WTC11 (cell line): ENCODE measurements around the gene TAF3. TPM values are rescaled to one million over a fixed set of nuclear protein-coding genes. Genes with fewer than 3 reads are reported as not detected.

ENCODE experiments used
- ATAC-seq: fragments of 200-7000 bp; cut with Tn5 transposase; 2 replicates; pipeline ENCODE4 v1.10.0; 2021; ENCODE audit warnings: mild to moderate bottlenecking, moderate library complexity
- CTCF ChIA-PET: fragments of 300-600 bp; sonication (Branson Sonifier 250); formaldehyde crosslinking; loops from one replicate; lab custom pipeline; 2021; ENCODE audit warnings: antibody characterized with exemption; lab: Charles Lee
- POLR2A ChIA-PET: fragments of 350-600 bp; sonication (Branson Sonifier 250); formaldehyde crosslinking; loops from one replicate; lab custom pipeline; 2021; ENCODE audit warnings: antibody characterized with exemption; lab: Charles Lee
- DNase-seq: peaks from one replicate; pipeline ENCODE4 v3.0.0; 2021; ENCODE audit warnings: low spot score
- H3K27ac Mint-ChIP-seq: 2 replicates; pipeline ENCODE4 v1.8.0; 2021; ENCODE audit warnings: mixed read lengths
- H3K27me3 Mint-ChIP-seq: 2 replicates; pipeline ENCODE4 v1.8.0; 2021; ENCODE audit warnings: low read depth, mild to moderate bottlenecking, moderate library complexity, mixed read lengths
- H3K36me3 Mint-ChIP-seq: 2 replicates; pipeline ENCODE4 v1.8.0; 2021; ENCODE audit warnings: mixed read lengths
- H3K4me1 Mint-ChIP-seq: 2 replicates; pipeline ENCODE4 v1.8.0; 2022; ENCODE audit warnings: mixed read lengths
- H3K4me3 Mint-ChIP-seq: 2 replicates; pipeline ENCODE4 v1.8.0; 2021; ENCODE audit warnings: mild to moderate bottlenecking, moderate library complexity, mixed read lengths
- H3K9me3 Mint-ChIP-seq: 2 replicates; pipeline ENCODE4 v1.8.0; 2021; ENCODE audit warnings: mixed read lengths
- AR ChIP-seq: fragments of 250-450 bp; sonication (Bioruptor Pico); IDR thresholded peaks from 2 replicates; pipeline ENCODE4 v1.9.0; 2021; ENCODE audit warnings: mild to moderate bottlenecking
- ATF1 ChIP-seq: sonication (generic); formaldehyde crosslinking; IDR thresholded peaks from 2 replicates; pipeline ENCODE4 v1.8.1; 2023; ENCODE audit warnings: mild to moderate bottlenecking, moderate library complexity, missing genetic modification reagents
- ESRRA ChIP-seq: sonication (generic); formaldehyde crosslinking; IDR thresholded peaks from 2 replicates; pipeline ENCODE4 v1.8.1; 2022; ENCODE audit warnings: mild to moderate bottlenecking, missing genetic modification reagents, borderline replicate concordance
- HMGA2 ChIP-seq: fragments of 250-450 bp; sonication (Bioruptor Pico); IDR thresholded peaks from 2 replicates; pipeline ENCODE4 v1.4.0; 2021; ENCODE audit warnings: mild to moderate bottlenecking, moderate library complexity
- IRF2 ChIP-seq: sonication (generic); formaldehyde crosslinking; IDR thresholded peaks from 2 replicates; pipeline ENCODE4 v1.8.0; 2022; ENCODE audit warnings: low read depth, missing genetic modification reagents, borderline replicate concordance
- JUN ChIP-seq: sonication (generic); formaldehyde crosslinking; IDR thresholded peaks from 2 replicates; pipeline ENCODE4 v1.8.0; 2023; ENCODE audit warnings: mild to moderate bottlenecking, missing genetic modification reagents
- KAT7 ChIP-seq: sonication (generic); formaldehyde crosslinking; IDR thresholded peaks from 2 replicates; pipeline ENCODE4 v1.8.1; 2023; ENCODE audit warnings: missing genetic modification reagents, mild to moderate bottlenecking, borderline replicate concordance
- NFE2L1 ChIP-seq: sonication (generic); formaldehyde crosslinking; IDR thresholded peaks from 2 replicates; pipeline ENCODE4 v1.8.1; 2023; ENCODE audit warnings: missing genetic modification reagents
- NR2C2 ChIP-seq: sonication (generic); formaldehyde crosslinking; IDR thresholded peaks from 2 replicates; pipeline ENCODE4 v1.8.0; 2022; ENCODE audit warnings: mild to moderate bottlenecking, missing genetic modification reagents
- PREB ChIP-seq: sonication (generic); formaldehyde crosslinking; IDR thresholded peaks from 2 replicates; pipeline ENCODE4 v1.8.1; 2022; ENCODE audit warnings: mild to moderate bottlenecking, missing genetic modification reagents, moderate library complexity, borderline replicate concordance
- SMAD3 ChIP-seq: sonication (generic); formaldehyde crosslinking; IDR thresholded peaks from 2 replicates; pipeline ENCODE4 v1.8.0; 2022; ENCODE audit warnings: missing genetic modification reagents, mild to moderate bottlenecking, borderline replicate concordance
- SOX15 ChIP-seq: fragments of 250-450 bp; sonication (Bioruptor Pico); IDR thresholded peaks from 2 replicates; pipeline ENCODE4 v1.9.0; 2021; ENCODE audit warnings: mild to moderate bottlenecking
- TCF7 ChIP-seq: sonication (generic); formaldehyde crosslinking; IDR thresholded peaks from 2 replicates; pipeline ENCODE4 v1.8.0; 2022; ENCODE audit warnings: mild to moderate bottlenecking, low read depth, missing genetic modification reagents, moderate library complexity
- TP53 ChIP-seq: sonication (generic); formaldehyde crosslinking; IDR thresholded peaks from 2 replicates; pipeline ENCODE4 v1.8.1; 2023; ENCODE audit warnings: mild to moderate bottlenecking, missing genetic modification reagents
- USF2 ChIP-seq: sonication (generic); formaldehyde crosslinking; IDR thresholded peaks from 2 replicates; pipeline ENCODE4 v1.8.1; 2023; ENCODE audit warnings: mild to moderate bottlenecking, missing genetic modification reagents, moderate library complexity
- ZNF138 ChIP-seq: sonication (generic); formaldehyde crosslinking; conservative IDR thresholded peaks from 2 replicates; pipeline ENCODE4 v1.8.1; 2022; ENCODE audit warnings: mild to moderate bottlenecking, moderate library complexity, missing genetic modification reagents
- ZNF219 ChIP-seq: sonication (generic); formaldehyde crosslinking; IDR thresholded peaks from 2 replicates; pipeline ENCODE4 v1.8.0; 2023; ENCODE audit warnings: missing genetic modification reagents, mild to moderate bottlenecking, borderline replicate concordance
- ZNF317 ChIP-seq: sonication (generic); formaldehyde crosslinking; IDR thresholded peaks from 2 replicates; pipeline ENCODE4 v1.8.1; 2023; ENCODE audit warnings: low read depth, mild to moderate bottlenecking, moderate library complexity, missing genetic modification reagents, borderline replicate concordance
- ZNF423 ChIP-seq: fragments of 250-450 bp; sonication (Bioruptor Pico); IDR thresholded peaks from 2 replicates; pipeline ENCODE4 v2.1.2; 2022; ENCODE audit warnings: mild to moderate bottlenecking, moderate library complexity
- ZSCAN18 ChIP-seq: fragments of 250-450 bp; sonication (Bioruptor Pico); IDR thresholded peaks from 2 replicates; pipeline ENCODE4 v2.1.2; 2022; ENCODE audit warnings: mild to moderate bottlenecking, moderate library complexity
- total RNA-seq: library from RNA; stranded (reverse); gene quantifications from 3 replicates; pipeline ENCODE4 v1.2.3, GENCODE V29; 2021
- TF ChIP-seq, protein P1 (sequence below): sonication (generic); formaldehyde crosslinking; IDR thresholded peaks from 2 replicates; pipeline ENCODE4 v1.8.1; 2022; ENCODE audit warnings: low read depth, missing genetic modification reagents, borderline replicate concordance
- TF ChIP-seq, protein P2 (sequence below): sonication (generic); formaldehyde crosslinking; IDR thresholded peaks from 2 replicates; pipeline ENCODE4 v1.8.0; 2022; ENCODE audit warnings: mild to moderate bottlenecking, missing genetic modification reagents
- TF ChIP-seq, protein P3 (sequence below): sonication (generic); formaldehyde crosslinking; IDR thresholded peaks from 2 replicates; pipeline ENCODE4 v1.8.0; 2022; ENCODE audit warnings: mild to moderate bottlenecking, missing genetic modification reagents
- TF ChIP-seq, protein P4 (sequence below): sonication (generic); formaldehyde crosslinking; IDR thresholded peaks from 2 replicates; pipeline ENCODE4 v1.8.1; 2022; ENCODE audit warnings: missing genetic modification reagents, borderline replicate concordance
- TF ChIP-seq, protein P5 (sequence below): sonication (generic); formaldehyde crosslinking; IDR thresholded peaks from 2 replicates; pipeline ENCODE4 v1.8.0; 2023; ENCODE audit warnings: missing genetic modification reagents

Gene TAF3
- total RNA-seq, 1 experiment from 2014 or later = 8.9 TPM

GRCh38 chr10:8023321-8023720 lies 205.0 kb downstream of the TAF3 start (continued):
- TF ChIP-seq, protein P1, sequence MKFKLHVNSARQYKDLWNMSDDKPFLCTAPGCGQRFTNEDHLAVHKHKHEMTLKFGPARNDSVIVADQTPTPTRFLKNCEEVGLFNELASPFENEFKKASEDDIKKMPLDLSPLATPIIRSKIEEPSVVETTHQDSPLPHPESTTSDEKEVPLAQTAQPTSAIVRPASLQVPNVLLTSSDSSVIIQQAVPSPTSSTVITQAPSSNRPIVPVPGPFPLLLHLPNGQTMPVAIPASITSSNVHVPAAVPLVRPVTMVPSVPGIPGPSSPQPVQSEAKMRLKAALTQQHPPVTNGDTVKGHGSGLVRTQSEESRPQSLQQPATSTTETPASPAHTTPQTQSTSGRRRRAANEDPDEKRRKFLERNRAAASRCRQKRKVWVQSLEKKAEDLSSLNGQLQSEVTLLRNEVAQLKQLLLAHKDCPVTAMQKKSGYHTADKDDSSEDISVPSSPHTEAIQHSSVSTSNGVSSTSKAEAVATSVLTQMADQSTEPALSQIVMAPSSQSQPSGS (CRISPR knock-in tag) = no peak
- TF ChIP-seq, protein P2, sequence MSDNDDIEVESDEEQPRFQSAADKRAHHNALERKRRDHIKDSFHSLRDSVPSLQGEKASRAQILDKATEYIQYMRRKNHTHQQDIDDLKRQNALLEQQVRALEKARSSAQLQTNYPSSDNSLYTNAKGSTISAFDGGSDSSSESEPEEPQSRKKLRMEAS (CRISPR knock-in tag) = no peak
- TF ChIP-seq TCF7 (CRISPR knock-in tag) (no peak), NFE2L1 (CRISPR knock-in tag) (no peak), HMGA2 (no peak), JUN (CRISPR knock-in tag) (no peak)
- TF ChIP-seq, protein P3, sequence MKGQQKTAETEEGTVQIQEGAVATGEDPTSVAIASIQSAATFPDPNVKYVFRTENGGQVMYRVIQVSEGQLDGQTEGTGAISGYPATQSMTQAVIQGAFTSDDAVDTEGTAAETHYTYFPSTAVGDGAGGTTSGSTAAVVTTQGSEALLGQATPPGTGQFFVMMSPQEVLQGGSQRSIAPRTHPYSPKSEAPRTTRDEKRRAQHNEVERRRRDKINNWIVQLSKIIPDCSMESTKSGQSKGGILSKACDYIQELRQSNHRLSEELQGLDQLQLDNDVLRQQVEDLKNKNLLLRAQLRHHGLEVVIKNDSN (CRISPR knock-in tag) = no peak
- TF ChIP-seq, all 79 proteins: peak for 0

DNA sequence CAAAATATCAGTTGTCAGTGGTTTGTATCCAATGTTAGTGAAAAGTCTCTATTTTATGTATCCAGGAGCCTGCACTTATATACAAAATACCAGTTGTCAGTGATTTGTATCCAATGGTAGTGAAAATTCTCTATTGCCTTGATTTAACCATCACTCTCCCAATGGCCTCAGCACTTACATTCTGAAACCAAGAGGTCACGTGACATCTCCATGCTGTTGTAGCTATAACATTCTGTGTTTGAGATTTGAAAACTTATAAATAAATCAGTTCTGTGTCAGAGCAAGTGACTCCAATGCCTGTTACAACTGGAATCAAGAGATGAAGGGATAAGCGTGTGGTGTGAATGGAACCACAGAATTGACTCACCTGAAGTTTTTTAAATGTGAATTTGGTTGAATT lies 205.5 kb downstream of the TAF3 start:
- CTCF ChIA-PET = no interaction called here
- Mint-ChIP-seq H3K36me3 (no peaks in the 10 kb centered on the region), H3K9me3 (no peaks in the 10 kb centered on the region)

More for the DNA sequence above, 205.5 kb downstream of the TAF3 start:
- TF ChIP-seq, protein P4, sequence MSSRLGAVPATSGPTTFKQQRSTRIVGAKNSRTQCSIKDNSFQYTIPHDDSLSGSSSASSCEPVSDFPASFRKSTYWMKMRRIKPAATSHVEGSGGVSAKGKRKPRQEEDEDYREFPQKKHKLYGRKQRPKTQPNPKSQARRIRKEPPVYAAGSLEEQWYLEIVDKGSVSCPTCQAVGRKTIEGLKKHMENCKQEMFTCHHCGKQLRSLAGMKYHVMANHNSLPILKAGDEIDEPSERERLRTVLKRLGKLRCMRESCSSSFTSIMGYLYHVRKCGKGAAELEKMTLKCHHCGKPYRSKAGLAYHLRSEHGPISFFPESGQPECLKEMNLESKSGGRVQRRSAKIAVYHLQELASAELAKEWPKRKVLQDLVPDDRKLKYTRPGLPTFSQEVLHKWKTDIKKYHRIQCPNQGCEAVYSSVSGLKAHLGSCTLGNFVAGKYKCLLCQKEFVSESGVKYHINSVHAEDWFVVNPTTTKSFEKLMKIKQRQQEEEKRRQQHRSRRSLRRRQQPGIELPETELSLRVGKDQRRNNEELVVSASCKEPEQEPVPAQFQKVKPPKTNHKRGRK (CRISPR knock-in tag) = no peak
- TF ChIP-seq TP53 (CRISPR knock-in tag) (no peak), IRF2 (CRISPR knock-in tag) (no peak), KAT7 (CRISPR knock-in tag) (no peak), AR (CRISPR knock-in tag) (no peak), SMAD3 (CRISPR knock-in tag) (no peak), PREB (CRISPR knock-in tag) (no peak), SOX15 (CRISPR knock-in tag) (no peak), ZNF317 (CRISPR knock-in tag) (no peak), ESRRA (CRISPR knock-in tag) (no peak), USF2 (CRISPR knock-in tag) (no peak), ZSCAN18 (CRISPR knock-in tag) (no peak), ATF1 (CRISPR knock-in tag) (no peak), TCF7 (CRISPR knock-in tag) (no peak), ZNF138 (no peak), JUN (CRISPR knock-in tag) (no peak), NR2C2 (CRISPR knock-in tag) (no peak), ZNF423 (CRISPR knock-in tag) (no peak), ZNF219 (CRISPR knock-in tag) (no peak)
- TF ChIP-seq, protein P5, sequence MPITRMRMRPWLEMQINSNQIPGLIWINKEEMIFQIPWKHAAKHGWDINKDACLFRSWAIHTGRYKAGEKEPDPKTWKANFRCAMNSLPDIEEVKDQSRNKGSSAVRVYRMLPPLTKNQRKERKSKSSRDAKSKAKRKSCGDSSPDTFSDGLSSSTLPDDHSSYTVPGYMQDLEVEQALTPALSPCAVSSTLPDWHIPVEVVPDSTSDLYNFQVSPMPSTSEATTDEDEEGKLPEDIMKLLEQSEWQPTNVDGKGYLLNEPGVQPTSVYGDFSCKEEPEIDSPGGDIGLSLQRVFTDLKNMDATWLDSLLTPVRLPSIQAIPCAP (CRISPR knock-in tag) = no peak
- TF ChIP-seq, all 79 proteins: peak for 0
- no peak overlapping the region for H3K27ac Mint-ChIP-seq
- no peak overlapping the region for H3K4me3 Mint-ChIP-seq
- peaks cover 4% of the 10 kb centered on the region; the same call in 1 of the 2 replicates for H3K4me1 Mint-ChIP-seq
- no peaks in the 10 kb centered on the region for H3K27me3 Mint-ChIP-seq
- no peak for ATAC-seq
- DNase-seq = no peak
- POLR2A ChIA-PET = interaction anchor here (0.6 kb wide), 1 partner anchor 166 kb away, joined by 4 read pairs; no protein-coding TSS in a partner anchor
